PFSK-1 (cell line): ENCODE data around the gene LAMA1.

ENCODE experiments used
- FOXP2 ChIP-seq: optimal IDR thresholded peaks from 2 replicates; pipeline ENCODE3; 2011; ENCODE audit warnings: borderline replicate concordance, control low read depth, inconsistent platforms; ENCODE audit not compliant: insufficient read depth; ENCODE audit errors: extremely low read length, extremely low read depth
- POLR2AphosphoS5 ChIP-seq: IDR thresholded peaks from 2 replicates; pipeline ENCODE4 v1.6.1; 2012; ENCODE audit warnings: low read depth, mild to moderate bottlenecking, control low read depth, low read length, moderate library complexity
- SIN3A ChIP-seq: IDR thresholded peaks from 2 replicates; pipeline ENCODE4 v1.6.1; 2012; ENCODE audit warnings: mild to moderate bottlenecking, low read length, moderate library complexity, borderline replicate concordance; ENCODE audit not compliant: insufficient read depth
- TAF1 ChIP-seq: IDR thresholded peaks from 2 replicates; pipeline ENCODE4 v1.6.1; 2012; ENCODE audit warnings: low read length, control low read depth, borderline replicate concordance; ENCODE audit not compliant: insufficient read depth
- TF ChIP-seq, protein P1 (sequence below), 2 experiments: IDR thresholded peaks; 2 replicates each; pipeline versions ENCODE4 v1.6.1 to v1.8.0; 2011 to 2012; ENCODE audit warnings: low read depth in 2 of 2, low read length in 2 of 2, control low read depth in 1 of 2, inconsistent platforms in 1 of 2, mild to moderate bottlenecking in 1 of 2, moderate library complexity in 1 of 2; ENCODE audit not compliant: insufficient read depth in 1 of 2

LAMA1 gene

DNA sequence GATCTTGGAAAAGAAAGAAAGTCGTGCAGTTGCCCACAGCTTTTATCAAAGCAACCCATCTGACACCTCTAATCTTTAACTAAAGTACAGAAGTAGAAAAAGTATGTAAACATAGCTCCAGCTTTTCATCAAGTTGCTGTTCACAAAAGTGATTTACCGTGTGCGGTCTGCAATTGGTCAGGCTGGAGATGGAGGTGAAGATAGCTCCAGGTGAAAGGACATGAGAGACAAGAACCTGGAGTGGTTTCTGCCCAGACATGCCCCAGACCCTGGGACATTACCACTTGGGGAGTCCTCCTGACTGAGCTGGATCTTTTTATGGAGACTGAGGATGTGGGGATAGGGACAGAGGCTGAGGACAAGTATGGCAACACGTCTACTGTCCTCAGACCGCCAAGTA, 82.7 kb downstream of the LAMA1 start:
- no peak for TF ChIP-seq FOXP2
- TF ChIP-seq, protein P1, sequence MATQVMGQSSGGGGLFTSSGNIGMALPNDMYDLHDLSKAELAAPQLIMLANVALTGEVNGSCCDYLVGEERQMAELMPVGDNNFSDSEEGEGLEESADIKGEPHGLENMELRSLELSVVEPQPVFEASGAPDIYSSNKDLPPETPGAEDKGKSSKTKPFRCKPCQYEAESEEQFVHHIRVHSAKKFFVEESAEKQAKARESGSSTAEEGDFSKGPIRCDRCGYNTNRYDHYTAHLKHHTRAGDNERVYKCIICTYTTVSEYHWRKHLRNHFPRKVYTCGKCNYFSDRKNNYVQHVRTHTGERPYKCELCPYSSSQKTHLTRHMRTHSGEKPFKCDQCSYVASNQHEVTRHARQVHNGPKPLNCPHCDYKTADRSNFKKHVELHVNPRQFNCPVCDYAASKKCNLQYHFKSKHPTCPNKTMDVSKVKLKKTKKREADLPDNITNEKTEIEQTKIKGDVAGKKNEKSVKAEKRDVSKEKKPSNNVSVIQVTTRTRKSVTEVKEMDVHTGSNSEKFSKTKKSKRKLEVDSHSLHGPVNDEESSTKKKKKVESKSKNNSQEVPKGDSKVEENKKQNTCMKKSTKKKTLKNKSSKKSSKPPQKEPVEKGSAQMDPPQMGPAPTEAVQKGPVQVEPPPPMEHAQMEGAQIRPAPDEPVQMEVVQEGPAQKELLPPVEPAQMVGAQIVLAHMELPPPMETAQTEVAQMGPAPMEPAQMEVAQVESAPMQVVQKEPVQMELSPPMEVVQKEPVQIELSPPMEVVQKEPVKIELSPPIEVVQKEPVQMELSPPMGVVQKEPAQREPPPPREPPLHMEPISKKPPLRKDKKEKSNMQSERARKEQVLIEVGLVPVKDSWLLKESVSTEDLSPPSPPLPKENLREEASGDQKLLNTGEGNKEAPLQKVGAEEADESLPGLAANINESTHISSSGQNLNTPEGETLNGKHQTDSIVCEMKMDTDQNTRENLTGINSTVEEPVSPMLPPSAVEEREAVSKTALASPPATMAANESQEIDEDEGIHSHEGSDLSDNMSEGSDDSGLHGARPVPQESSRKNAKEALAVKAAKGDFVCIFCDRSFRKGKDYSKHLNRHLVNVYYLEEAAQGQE (IDR thresholded peaks at IDR 0.05; ENCODE audit: insufficient read depth in 1 of 2, low read depth in 2 of 2, low read length in 2 of 2): no peak
- TF ChIP-seq TAF1: no peak
- TF ChIP-seq POLR2AphosphoS5: no peak
- no peak for TF ChIP-seq SIN3A

- TF ChIP-seq SIN3A: no peak
- TF ChIP-seq, protein P1 (IDR thresholded peaks at IDR 0.05; ENCODE audit: insufficient read depth in 1 of 2, low read depth in 2 of 2, low read length in 2 of 2): no peak
- TF ChIP-seq POLR2AphosphoS5: no peak
- no peak for TF ChIP-seq FOXP2
- no peak for TF ChIP-seq TAF1
These were observed 85.1 kb downstream of the LAMA1 start for GRCh38 chr18:7032537-7032936.

GRCh38 chr18:7028625-7029024, 89.0 kb downstream of the LAMA1 start:
- TF ChIP-seq TAF1: no peak
- TF ChIP-seq SIN3A: no peak
- no peak for TF ChIP-seq POLR2AphosphoS5
- no peak for TF ChIP-seq FOXP2
- TF ChIP-seq, protein P1 (IDR thresholded peaks at IDR 0.05; ENCODE audit: insufficient read depth in 1 of 2, low read depth in 2 of 2, low read length in 2 of 2): no peak

DNA sequence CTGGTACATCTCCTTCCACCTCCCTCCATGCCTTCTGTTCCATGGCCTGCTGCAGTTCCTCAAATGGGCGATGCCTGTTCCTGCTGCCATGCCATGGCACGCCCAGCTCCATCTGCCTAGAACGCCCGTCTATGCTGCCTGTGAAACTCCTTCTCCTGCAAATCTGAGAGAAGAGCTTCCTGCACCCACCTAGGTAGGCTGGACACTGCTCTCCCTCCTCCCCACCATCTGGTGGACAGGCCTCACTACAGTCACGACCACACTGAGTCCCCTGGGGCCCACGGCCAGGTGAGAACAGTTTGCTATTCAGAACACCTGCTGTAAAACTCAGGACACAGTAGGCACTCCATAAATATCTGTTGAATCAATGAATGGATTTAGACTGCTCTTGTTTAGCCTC, 92.4 kb downstream of the LAMA1 start:
- TF ChIP-seq POLR2AphosphoS5 (no peak), TAF1 (no peak), SIN3A (no peak), FOXP2 (no peak)
- TF ChIP-seq, protein P1 (IDR thresholded peaks at IDR 0.05; ENCODE audit: insufficient read depth in 1 of 2, low read depth in 2 of 2, low read length in 2 of 2): no peak

- TF ChIP-seq SIN3A (no peak), TAF1 (no peak), POLR2AphosphoS5 (no peak), FOXP2 (no peak)
- TF ChIP-seq, protein P1 (IDR thresholded peaks at IDR 0.05; ENCODE audit: insufficient read depth in 1 of 2, low read depth in 2 of 2, low read length in 2 of 2): no peak
These were observed 94.0 kb downstream of the LAMA1 start for GRCh38 chr18:7023581-7023980.
